GM19395 (cell line): ENCODE measurements around the gene NUDT1.
A peak's percentile ranks its signal among the peaks of the same experiment; 100 is the strongest.
"Not testable (repeated sequence)": the region's sequence is repeated elsewhere in the genome, so short reads cannot be mapped to it uniquely, and the experiment has no call there.

ENCODE experiments used
- ATAC-seq: cut with Tn5 transposase; IDR thresholded peaks from one replicate; pipeline ENCODE4 v1.9.1; 2021; ENCODE audit warnings: mild to moderate bottlenecking, moderate library complexity; ENCODE audit not compliant: unreplicated experiment

The NUDT1 gene

DNA sequence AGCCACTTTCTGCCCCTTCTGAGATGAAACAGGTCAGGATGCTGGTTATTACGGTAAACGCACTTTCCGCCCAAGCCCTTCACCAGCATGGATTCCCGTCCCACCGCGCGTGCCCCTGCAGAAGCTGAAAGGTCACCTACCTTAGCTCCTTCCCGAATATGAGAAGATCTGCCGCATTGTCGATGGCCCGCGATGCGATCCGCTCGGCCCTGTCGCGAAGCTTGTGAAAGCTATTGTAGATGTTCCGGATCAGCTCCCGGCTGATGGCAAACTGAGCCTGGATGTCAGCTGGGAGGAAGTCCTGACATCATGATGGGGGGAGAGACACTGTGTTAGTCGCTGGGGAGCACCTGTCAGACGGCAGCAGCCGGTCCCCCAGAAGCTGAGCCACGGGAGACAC lies 22.1 kb downstream of the NUDT1 start:
- ATAC-seq: no peak

DNA sequence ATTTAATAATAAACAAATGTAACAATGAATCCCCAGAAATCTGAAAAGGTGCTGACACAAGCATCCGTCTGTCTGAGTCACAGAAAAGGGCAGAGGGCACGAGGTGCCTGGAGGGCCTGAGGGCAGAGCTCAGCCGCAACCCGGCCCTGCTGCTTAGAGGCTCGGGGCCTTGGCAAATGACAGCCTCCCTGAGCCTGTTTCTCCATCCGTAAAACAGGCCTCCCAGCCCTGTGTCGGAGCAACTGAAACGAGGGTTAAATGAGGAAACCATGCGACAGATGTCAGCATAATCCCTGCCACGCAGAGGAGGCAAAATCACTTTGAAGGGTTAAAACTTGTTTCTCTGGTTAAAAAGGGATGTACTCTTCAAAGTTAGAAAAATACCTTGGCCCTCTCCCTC lies 24.9 kb downstream of the NUDT1 start:
- no peak for ATAC-seq

DNA sequence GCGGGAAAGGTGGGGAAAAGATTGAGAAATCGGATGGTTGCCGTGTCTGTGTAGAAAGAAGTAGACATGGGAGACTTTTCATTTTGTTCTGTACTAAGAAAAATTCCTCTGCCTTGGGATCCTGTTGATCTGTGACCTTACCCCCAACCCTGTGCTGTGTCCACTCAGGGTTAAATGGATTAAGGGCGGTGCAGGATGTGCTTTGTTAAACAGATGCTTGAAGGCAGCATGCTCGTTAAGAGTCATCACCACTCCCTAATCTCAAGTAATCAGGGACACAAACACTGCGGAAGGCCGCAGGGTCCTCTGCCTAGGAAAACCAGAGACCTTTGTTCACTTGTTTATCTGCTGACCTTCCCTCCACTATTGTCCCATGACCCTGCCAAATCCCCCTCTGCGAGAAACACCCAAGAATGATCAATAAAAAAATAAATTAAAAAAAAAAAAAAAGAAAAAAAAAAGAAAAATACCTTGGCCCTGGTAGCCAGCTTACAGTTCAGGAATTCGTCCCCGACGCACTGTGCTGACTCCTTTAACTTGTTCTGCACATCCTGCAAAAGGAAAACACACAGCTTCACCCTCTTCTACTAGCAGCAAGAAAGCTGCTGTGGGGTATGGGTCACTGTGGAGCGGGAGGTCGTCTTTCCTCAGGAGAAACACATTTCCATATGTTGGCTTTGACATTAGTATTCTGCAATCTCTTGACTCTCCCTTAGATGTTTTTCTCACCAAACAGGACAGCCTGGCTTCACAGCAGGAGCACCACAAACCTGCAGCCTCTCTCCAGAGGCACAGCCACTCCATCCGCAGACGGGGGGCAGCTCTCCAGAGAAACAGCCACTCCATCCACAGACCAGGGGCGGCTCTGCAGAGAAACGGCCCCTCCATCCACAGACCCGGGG lies 27.3 kb downstream of the NUDT1 start:
- ATAC-seq: not testable (repeated sequence)

DNA sequence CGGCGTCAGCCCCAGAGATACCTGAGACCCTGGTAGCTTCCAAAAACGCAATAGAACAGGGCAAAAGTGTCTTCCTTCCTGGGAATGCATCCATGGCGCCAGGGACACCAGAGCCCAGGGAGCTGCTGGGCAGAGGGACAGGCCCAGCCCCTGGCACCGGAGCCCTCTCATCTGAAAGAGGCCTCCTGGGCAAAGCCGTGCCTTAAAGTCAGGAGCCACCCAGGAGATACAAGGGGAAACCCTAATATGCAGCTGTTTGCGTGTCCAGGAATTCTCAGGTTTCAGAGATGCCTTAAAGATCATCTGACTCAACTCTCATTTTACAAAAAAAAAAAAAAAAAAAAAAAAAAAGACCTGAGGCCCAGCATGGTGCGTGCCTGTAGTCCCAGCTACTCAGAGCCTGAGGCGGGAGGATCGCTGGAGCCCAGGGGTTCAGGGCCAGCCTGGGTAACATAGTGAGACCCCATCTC lies 28.0 kb downstream of the NUDT1 start:
- ATAC-seq: no peak

DNA sequence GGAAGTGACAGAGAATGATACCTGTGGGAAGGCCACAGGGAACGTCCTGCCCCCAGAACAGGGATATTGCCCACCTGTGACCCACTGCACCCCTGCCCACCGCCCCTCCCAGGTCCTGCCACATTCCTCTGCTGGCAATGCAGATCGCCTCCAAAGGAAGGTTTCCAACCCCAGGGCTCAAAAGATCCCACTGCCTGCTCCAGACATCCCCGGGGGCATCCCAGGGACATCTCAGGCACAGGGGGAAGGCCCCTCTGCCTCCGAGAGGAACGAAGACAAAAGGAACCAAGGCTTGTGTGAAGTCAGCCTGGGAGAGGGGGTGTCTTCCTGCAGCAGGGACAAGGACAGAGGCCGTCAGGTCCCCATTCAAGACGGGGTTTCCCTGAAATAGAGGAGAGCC lies 28.5 kb downstream of the NUDT1 start:
- ATAC-seq: no peak

DNA sequence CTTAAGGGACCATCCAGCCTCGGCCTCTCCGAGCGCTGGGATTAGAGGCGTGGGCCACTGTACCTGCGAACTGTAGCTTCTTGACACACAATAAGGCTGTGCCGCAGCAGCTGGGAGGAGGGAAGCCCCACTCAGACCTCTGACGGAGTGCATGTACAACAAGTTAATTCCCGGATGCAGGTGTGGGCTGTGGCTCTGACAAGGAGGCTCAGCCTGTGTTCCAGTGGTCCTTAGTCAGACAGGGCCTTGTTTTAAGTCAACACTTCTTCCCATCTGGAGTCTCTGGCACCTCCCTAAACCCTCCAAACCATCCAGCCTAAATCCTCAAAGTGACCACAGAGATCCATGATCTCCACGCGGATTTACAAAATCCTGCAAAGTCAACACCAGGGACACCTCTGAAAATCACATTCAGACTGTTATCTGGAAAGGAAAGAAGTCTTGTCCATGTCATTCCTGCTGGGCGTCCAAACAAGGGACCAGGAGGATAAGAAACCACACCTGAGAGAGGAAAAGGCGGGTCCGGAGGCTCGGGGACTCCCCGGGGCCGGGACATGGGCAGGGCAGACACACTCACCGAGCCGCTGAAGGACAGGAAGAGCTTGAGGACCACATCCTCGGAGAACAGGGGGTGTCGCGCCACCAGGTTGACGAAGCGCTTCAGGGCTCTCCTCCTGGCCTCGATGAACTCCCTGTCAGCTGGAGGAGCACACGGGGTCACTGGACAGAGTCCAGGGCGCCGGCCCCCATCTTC lies 29.4 kb downstream of the NUDT1 start:
- no peak for ATAC-seq

DNA sequence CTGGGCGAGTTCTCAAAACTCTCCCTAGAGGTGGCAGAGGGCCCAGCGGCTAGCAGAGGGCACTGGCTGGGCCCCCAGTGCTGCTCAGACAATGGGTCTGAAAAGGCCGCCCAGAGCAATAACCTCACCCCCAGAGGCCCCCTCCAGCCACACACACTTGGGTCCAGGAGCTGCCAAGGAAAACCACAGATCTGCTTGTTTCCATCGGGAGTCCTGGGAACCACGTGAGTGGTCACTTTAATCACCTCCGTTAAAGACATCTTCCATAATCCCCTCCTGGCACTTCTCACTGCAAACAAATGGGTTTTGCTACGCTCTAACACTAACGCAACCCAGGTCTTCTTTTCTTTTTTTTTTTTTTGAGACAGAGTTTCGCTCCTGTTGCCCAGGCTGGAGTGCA lies 30.0 kb downstream of the NUDT1 start:
- no peak for ATAC-seq

DNA sequence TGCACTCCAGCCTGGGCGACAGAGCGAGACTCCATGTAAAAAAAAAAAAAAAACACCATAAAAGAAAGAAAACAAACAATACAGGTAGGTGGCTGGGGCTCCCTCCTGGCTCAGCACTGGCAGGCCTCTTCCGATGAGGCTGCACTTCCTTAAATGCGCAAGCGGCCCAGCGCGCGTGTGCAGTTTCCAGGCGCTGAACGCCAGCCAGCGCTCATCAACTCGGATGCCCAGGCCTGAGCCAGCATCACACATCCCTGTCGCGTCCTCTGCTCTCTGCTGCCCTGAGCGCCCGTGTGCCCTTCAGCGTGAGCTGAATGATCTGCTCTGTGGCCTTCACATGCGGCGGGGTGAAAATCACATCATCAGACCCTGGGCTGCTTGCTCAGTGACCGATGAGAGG lies 31.8 kb downstream of the NUDT1 start:
- no peak for ATAC-seq

DNA sequence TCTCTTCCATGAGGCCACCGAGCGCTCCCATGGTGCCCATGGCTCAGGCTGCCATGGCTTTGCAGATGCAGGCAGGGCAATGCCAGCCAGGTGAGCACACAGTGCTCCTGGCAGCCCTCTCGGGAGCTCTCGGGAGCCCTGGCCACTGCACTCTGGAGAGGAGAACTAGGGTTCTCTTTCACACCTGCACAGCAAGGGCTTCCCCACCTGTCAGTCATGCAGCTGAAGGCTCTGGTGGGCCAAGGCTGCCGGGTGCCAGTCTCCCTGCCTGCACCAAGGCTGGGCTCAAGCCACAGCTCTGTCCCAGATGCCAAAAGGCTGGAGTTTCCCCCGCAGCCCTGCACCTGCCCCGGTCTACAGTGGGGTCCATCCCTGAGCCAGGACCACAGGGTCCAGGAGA lies 32.6 kb downstream of the NUDT1 start:
- no peak for ATAC-seq

DNA sequence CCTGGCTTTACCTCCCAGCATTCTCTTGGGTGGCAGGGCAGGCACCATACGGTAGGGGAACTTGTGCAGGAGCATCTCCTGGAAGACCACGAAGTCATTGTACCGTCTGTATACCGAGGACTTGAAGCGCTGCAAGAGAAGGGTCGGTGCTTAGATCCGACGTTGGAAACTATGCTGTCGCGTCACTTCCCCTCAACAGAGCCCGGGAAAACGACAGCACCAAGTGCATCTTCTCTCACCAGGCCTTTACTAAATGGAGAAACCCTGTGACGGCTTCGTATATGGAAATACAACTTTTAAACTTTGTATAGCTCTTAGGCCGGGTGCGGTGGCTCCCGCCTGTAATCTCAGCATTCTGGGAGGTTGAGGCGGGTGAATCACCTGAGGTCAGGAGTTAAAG lies 33.1 kb downstream of the NUDT1 start:
- ATAC-seq: no peak

DNA sequence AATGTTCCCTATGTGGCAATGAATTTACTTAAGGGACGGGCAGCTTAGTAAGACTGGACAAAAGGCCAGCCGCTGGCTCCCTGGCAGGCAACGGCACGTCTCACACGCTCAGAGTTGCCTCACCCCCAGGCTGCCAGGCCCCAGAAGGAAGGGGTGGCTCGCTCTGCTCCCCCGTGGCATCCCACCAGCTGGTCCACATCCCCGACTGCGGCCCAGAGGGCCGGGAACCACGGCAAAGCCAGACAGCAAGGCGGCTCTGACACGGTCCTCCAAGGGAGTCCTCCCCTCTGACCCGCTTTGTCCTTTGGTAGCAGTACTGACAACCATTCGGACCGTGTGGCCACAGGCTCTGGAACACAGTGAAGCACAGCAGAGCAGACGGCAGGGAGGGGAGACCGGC lies 34.1 kb downstream of the NUDT1 start:
- no peak for ATAC-seq

DNA sequence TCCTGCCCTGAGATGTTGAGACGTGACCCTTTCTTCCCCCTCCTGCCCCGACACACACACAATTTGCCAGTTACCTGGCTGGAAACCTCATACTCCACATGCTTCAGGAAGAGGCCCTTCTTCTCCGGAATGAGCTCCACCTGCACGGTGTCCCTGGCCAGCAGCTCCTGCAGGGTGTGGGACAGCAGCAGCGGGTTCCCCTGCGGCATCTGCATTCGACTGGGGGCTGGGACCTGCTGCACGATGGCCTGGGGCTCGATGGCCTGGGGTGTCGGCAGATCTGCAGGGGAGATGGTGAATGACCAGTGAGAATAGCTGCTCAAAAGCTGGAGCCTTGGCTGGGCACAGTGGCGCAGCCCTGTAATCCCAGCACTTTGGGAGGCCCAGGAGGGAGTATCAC lies 36.0 kb downstream of the NUDT1 start:
- ATAC-seq: no peak

DNA sequence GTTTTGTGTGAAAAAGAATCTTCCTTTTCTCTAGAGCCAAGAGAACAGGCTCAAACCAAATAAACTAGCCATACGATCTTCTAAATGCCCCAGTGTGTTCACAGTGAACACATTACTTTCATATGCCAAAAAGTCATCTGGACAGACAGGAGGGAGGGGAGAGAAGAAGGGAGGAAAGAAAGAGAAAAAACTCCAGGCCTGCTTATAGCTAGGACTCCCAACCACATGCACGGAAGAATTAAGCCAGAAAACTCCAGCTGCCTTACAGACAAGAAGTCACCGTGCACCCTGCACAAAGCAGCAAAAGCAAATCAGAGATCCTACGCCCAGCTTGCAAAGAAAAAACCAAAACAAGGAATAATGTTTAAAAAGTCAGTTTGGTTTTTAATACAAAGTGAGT lies 37.9 kb downstream of the NUDT1 start:
- ATAC-seq: no peak

DNA sequence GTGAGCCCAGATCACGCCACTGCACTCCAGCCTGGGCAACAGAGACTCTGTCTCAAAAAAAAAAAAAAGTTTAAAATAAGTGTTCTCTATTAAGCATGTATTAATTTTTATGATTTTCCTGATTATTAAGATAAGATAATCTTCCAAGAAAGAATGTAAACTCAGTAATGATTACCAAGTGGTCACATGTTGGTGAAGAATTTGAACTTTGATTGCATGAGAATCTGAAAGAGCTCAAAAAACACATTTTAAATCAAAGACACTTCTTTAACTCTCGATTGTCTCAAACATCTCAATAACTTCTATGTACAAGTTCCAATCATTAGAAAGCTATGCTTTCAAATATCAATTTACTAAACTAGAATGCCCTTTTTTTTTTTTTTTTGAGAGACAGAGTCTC lies 38.4 kb downstream of the NUDT1 start:
- no peak for ATAC-seq

DNA sequence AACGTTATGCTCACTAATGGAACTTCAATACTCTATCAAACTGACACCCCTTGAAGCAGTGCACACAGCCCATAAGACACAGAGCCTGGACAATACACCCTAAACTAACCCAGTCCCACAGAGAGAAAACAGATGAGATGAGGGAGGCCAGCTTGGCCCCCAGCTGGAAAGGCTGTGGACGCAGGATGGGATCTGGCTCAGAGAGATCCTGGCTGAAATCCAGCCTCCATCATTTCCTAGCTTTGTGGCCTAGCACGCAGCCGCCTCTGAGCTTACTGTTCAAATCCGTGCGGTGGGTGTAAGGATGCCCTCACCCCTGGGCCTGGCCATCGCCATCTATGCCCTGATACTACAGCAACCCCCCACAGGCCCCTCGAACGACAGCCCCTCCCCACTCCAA lies 39.5 kb downstream of the NUDT1 start:
- no peak for ATAC-seq

DNA sequence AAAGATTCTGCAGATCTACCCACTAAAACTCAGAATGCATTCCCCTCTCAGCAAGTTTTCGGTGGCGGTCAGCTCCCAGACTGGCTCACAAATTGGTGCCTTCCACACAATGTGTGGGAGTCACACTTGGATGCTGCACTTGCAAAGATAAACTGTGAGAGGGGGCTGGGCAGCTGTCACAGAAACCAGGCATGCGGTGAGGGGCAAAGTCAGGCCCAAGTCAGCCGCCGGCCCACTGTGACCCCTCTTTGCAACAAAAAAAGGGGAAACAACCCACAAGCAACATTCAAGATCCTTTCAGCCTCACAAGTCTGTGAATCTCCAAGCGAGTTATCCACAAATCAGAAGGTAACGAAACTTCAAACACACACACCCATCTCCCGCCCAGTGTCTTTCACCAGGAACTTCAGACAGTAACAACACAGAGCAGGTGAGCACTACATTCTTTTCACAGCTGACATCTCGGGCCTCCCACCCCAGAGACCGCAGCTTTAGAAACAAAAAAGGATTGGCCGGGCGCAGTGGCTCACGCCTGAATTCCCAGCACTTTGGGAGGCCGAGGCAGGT lies 40.2 kb downstream of the NUDT1 start:
- no peak for ATAC-seq

DNA sequence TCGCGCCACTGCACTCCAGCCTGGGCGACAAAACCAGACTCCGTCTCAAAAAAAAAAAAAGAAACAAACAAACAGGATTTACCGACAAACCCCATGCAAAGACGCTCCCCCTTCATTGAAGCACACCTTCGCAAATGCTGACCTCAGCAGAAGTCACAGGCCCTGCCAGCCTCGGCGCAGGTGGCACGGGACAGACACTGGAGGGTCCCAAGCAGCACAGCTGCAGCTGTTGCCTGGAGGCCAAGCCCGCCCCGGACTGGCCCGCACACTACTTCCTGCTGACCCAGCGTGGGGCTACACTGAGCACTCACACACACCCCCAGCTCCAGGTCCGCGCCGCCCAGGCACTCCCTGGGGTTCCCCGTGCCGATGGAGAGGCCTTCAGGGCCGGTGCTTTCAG lies 41.0 kb downstream of the NUDT1 start:
- ATAC-seq: no peak

DNA sequence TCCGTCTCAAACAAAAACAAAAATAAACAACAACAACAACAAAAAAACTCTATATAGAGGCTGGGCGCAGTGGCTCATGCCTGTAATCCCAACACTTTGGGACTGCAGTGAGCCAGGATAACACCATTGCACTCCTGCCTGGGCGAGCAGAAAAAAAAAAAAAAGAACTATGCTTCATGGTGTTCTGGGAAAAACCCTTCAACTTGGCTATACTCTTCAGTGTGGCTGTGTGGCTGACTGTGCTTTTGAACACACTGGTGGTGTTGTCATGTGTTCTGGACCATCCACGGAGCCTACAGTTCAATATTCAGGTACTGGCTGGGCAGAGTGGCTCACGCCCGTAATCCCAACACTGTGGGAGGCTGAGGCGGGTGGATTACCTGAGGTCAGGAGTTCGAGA lies 45.7 kb downstream of the NUDT1 start:
- peak; percentile 27 for ATAC-seq

DNA sequence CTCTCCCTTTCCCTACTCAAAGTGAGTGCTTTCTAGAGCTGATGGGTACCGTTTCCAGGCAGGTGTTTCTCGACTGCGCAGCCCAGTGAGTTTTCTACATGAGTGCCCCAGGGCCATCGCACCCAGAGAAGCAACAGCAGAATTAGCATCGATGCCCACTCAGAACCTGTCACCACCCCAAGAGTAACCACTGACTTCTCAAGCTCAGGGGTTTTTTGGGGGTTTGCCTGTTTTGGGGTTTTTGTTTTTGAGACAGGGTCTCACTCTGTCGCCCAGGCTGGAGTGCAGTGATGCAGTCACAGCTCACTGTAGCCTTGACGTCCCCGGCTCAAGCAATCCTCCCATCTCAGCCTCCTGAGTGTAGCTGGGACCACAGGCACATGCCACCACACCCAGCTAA lies 46.5 kb downstream of the NUDT1 start:
- ATAC-seq: peak; percentile 71

DNA sequence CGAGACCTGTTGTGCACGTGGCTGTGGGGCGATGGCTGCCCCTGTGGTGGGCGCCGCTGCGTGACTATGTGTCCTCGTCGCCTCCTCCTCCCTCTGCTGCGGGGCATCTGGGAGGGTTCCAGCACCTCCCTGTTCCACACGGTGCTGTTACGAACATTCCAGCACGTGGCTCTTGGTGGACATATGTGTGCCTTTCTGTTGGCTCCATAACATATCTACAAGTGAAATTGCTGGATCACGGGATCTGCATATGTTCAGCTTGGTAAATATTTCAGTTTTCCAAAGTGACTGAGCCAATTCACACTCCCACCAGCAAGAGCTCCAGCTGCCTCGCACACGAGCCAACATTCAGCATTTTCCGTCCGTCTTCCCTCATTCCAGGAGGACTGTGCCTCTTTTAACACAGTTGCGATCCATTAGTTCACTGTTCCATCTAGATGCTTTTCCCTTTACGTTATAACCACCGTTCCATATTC lies 47.1 kb downstream of the NUDT1 start:
- ATAC-seq: no peak

DNA sequence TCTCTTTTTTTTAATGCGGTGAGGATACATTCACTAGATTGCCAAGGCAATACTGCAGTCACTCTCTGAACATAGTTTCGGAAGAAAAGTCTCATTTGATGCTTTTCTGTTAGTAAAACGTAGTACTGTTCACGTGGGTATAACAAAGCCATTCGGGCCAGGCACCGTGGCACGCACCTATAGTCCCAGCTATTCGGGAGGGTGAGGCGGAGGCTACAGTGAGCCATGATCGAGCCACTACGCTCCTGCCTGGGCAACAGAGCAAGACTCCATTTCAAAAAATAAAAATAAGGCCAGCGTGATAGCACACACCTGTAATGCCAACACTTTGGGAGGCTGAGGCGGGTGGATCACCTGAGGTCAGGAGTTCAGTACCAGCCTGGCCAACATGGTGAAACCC lies 47.6 kb downstream of the NUDT1 start:
- ATAC-seq: no peak

DNA sequence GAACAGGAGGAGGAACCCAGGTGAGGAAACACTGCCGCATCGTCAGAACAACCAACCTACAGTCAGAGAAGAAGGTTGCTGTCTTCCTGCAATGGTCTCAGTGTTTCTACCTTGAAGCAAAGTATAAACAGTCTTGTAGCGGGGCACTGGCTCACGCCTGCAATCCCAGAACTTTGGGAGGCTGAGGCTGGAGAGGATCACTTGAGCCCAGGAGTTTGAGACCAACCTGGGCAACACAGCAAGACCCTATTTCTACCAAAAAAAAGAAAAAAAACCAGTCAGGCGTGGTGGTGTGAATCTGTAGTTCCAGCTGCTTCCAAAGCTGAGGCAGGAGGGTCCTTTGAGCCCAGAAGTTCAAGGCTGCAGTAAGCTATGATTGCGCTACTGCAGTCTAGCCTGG lies 48.9 kb downstream of the NUDT1 start:
- no peak for ATAC-seq
